Activated naive CD4-positive, alpha-beta T cell (primary cell): ENCODE data around the gene RTL10.
"Not testable (repeated sequence)": the region's sequence is repeated elsewhere in the genome, so short reads cannot be mapped to it uniquely, and the experiment has no call there.

Experiments
- DNase-seq, 4 experiments: peaks; one replicate each; lab custom pipeline; 2025; lab: John Stamatoyannopoulos, UW

The RTL10 gene

GRCh38 chr22:19888131-19888746, 33.6 kb upstream of the RTL10 start:
- no peak for DNase-seq

GRCh38 chr22:19887256-19887985, 32.7 kb upstream of the RTL10 start:
- DNase-seq, result no peak

GRCh38 chr22:19886605-19887255, 32.1 kb upstream of the RTL10 start:
- peak in 2 of 4 experiments; percentile 30 to 38 for DNase-seq

DNA sequence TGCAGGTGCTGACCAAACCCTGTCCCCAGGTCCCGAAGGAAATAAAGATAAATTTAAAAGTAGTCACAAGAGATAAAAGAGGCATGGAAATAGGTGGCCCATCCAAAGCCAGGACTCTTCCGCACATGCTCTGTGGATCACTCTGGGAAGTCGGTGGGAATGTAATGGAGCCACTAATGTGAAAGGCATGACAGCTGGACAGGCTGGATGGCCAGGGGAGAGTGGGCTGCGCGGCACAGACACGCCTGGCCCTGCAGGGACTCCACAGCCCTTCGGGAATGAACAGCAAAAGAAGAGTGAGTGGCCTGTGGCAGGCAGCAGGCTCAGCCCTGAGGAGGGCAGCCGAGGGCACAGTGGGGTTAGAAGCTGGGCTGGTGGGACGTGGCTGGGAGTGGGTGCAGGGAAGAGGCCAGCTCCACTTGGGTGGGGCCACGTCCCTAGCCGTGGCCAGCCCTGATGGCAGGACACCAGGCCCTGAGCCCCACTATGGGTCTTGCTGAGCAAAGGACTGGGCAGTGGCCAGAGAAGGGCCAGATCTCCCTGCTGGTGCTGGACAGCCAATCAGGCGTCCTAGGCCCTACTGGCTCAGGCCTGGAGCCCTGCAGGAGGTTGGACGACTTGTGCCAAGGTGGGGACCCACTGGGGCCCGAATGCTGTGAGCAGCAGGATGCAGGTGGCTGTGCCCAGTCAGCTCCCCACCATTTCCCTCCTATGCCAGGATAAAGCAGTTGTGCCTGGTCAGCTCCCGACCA, 31.3 kb upstream of the RTL10 start:
- no peak for DNase-seq

DNA sequence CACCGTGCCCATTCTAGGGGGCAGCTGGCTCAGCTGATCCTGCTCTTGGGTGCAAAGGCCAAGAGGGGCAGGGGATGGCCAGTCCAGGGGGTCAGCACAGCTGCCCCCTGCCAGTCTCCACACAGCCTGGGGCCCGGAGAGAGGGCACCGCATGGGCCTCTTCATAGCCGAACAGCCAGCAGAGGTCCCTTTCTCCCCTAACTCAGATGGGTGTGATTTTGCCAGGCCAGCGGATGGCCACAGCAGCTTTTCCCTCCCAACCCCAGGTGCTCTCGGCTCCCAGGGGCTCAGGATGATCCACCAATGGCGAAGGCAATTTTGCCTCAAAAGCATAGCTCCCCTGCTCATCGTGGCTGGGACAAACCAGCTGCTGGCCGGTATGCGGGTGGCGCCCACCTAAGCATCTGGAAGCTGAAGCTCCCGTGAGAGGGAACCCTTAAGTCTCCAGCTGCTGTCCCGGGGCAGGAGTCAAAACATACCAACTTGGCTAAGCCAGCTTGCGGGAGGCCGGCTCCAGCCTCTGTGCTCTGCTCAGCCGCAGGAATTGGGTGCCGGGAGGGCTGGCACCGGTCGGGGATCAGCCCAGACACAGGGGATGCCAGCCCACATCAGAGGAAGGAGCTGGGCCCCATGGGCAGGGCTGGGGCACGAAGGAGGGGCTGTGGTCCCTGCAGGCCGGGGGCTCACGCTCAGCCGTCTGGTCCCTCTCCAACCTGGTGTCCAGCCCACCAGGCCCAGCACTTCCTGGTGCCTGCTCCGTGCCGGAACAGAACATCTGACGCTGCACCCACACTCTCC, 30.5 kb upstream of the RTL10 start:
- DNase-seq, result no peak

DNA sequence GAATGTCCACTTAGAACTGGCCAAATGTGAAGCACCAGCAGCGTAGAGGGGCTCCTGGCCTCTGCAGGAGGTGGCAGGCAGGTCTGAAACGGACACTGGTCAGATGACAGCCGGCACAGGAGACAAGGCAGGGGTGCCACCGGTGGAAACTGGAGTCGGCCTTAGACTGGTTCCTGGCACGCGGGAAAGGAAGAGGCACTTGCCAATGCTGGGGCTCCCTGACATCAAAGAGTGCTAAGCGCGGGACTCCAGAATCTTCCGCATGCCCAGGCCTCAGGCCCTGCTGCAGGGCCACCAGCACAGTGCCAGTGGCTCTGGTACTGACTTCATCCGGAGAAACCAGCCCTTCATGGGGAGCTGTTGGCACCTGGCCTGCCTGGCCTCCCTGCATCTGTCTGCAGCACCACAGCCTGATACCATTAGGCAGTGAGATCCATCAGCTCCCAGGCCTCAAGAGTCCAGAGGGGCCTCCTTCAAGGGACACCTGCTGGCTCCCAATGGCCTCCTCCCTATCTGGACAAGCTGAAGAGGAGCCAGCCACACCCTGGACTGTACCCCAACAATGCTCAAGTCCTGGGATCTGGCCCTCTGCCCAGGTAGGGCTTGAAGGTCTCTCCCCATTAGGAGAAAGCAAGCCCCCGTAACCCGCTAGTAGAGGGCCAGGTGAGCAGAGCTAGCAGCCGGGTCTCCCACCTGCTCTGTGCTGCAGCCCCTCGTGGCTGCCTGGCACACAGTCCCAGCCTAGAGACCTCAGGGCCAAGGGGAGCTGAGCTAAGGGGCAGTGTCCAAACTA, 29.7 kb upstream of the RTL10 start:
- DNase-seq, result no peak

DNA sequence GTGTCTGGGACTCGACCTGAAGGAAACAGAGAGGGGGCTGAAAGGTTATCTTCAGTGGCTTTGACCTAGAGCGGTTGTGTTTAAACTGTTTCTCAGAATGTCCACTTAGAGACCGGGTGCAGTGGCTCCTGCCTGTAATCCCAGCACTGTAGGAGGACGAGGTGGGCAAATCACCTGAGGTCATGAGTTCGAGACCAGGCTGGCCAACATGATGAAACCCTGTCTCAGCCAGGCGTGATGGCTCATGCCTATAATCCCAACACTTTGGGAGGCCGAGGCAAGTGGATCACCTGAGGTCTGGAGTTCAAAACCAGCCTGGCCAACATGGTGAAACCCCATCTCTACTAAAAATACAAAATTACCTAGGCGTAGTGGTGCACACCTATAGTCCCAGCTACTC, 28.8 kb upstream of the RTL10 start:
- not testable (repeated sequence) for DNase-seq

- DNase-seq, result no peak
These were observed 28.0 kb upstream of the RTL10 start for GRCh38 chr22:19882446-19883381.

DNA sequence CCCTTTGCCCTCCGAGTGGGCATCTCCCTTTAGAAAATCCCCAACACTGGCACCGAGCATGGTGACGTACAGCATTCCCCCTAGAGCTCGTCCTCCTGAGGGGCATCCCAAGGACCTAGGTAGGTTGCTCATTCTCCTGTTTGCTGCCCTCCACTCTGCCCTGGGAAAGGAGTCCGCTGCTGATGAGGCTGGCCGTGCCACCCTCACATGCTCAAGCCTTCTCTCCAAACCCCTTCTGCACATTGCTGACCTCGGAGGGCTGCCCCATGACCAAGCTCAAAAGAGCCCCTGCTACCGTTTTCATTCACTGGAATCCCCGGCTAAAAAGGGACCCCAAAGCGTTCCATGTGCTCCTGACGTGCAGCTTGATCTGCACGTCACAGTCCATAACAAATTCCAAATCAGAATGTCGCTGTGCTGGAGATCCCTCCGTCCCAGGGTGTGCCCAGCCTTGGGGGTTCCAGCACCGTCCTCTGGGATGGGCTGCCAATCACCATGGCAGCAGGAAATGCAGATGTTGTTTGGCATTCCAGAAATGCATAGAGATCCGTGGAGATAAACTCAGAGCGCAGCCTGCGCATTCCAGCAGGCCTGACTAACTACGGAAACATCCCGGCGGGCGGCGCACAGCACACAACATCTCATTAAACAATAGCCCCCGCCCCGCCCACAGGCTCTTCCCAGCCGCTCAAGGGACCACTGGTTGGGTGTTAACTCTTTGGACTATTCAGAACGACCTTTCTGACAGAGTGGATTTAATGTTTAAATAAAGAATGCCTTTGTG, 26.3 kb upstream of the RTL10 start:
- no peak for DNase-seq

- no peak for DNase-seq
These were observed 25.5 kb upstream of the RTL10 start for GRCh38 chr22:19879992-19880785.

DNA sequence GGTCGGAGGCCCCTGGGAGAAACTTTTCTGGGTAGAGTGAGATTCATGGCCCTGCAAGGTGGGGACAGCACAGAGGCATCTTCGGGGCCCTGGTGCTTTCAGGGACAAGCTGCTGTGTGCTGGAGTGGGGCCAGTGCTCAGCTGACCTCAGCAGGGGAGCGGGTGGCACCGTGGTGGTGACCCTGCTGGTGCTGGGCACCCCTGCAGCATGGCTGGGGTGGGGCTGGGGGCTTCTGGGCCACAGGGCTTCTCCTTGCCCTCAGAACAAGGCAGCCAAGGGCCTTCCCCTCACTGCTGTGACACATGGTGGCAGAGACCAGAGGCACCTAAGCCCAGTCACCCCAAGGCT, 24.9 kb upstream of the RTL10 start:
- no peak for DNase-seq

DNA sequence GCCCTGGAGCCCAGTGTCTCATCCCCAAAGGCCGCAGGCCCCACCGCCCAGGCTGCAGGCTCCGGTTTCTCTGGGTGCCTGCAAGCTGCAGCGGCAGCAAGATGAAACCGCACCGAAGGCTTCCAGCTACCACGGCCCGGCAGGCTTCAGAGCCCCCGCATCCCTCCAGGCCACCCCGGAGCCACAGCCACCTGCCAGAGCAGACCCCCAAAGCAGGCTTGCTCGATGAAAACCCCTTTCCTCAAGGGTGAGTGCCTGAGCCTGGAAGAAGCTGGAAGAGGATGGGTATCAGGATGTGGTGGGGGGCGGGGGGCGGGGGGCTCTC, 24.5 kb upstream of the RTL10 start:
- no peak for DNase-seq

DNA sequence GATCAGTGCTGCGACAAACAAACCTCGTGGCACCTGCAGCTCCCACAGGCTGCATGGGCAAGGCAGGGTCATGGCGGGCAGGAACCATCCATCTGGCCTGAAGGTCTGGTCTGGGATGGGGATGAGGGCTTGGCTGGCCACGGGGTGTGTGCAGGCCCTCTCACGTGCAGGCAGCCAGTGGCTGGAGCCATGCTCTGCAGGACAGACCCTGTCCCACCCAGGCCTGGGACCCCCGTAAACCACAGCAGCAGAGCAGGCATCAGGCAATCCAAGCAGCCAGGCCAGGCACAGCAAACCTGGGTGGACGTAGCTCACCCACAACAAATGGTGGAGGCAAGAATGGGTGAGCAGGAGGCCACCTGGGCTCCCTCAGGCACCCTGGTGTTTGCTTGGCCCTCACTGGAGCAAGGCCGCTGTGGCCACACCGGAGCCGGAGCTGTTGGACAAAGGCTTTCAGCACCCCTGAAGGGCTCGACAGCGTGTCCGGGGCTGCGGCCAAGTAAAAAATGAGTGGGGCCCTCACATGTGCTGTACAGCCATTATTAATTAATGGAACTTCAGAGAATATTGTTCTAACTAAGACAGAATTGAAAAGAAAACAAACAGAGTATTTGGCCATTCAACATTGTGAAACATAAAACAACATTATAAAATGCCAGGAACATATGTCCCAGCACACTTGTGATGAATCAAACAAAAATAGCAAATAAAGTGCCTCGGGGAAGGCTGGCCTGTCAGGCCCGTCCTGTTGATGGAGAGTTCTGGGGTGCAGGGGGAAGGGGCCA, 24.0 kb upstream of the RTL10 start:
- no peak for DNase-seq

DNA sequence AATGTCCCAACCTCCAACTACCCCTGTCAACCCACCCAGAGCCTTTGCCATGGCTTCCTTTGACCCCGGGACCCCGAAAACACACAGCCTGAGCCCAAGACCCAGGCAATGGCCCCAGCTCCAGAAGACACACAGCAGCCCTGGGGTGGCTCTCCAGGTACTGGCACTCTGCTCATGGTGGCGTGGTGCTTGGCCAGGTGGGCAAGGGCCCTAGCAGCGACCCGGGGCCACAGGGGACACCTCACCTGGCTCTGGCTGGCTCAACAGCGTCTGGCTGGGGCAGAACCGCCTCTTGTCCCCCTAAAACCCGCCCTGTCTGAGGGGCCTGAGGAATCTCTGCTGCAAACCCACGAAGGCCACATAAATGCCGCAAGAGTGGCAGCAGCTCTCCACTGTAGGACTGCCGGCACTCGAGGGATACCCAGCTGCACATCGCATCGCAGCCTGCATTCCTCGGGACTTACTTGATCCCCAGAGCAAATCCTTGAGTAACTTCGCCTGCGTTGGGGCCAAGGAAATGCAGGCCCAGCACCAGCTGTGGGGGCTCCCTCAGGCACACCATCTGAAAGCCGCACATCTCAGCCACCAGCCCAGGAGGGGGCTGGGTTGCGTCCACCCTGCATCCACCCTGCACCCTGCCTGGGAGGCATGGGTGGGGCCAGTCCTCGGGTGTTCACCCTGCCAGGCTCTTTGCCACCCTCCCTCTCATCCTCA, 23.1 kb upstream of the RTL10 start:
- no peak for DNase-seq

DNA sequence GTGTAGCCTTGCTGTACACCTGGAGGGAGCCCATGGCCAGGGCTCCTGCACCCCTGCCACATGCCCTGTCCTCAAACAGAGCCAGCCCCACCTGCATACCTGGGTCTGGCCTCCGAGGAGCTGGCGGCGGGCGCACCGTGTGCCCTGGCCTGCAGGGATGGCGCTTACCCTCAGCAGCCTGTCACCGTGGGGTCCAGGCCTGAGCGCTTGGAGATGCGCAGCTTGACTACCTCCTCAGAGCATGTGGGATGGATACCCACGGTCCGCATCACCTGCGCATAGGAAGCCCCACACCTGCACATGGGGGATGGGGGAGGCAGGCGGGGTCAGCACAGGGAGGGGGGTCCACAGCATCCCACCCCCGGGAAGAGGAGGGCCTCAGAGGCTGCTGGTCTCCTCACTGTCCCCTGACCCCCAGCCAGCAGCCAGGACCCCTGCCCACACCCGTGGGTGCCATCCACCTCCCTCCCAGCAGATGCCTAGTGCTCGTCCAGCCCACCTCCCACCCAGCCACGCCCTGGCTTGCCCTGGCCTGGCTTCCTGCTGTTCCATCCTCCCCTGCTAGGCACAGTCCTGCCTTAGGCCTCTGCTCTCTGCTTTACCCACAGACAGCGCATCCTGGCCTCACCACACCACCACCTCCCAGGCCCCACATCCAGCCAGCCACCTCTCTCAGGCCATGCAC, 22.4 kb upstream of the RTL10 start:
- DNase-seq, result no peak

DNA sequence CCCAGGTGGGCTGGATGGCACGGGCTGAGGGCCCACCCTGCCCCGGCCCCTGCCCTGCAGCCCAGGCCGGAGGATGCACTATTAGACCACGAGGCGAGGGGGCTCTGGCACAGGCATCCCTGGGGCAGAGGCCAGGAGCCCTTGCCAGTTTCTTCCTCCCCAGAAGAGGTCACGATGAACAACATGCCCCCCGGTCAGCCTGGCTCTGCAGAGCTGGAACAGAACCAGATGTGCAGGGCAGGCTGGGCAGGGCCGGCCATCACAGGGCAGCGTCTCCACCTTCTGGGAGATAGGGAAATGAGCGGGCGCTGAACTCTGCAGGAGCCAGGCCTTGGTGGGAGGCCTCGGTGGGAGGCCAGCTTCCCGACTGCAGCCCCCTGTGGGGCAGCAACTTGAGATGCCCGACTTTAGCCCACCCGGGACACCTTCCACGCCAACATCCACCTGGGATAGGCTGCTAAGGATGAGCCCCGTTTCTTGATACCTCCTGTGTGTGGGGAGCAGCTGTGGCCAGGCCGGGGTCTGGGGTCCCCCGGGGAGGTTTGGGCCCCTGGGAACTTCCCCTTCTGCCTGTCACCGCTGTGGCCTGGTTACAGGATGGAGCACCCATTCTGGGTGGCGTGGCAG, 21.8 kb upstream of the RTL10 start:
- no peak for DNase-seq
